GM18502 (cell line): ENCODE measurements around the gene OR2T8.
A peak's percentile ranks its signal among the peaks of the same experiment; 100 is the strongest.

Source experiments
- ATAC-seq: cut with Tn5 transposase; IDR thresholded peaks from one replicate; pipeline ENCODE4 v1.9.1; 2021; ENCODE audit warnings: mild to moderate bottlenecking; ENCODE audit not compliant: unreplicated experiment, poor library complexity

OR2T8 gene

DNA sequence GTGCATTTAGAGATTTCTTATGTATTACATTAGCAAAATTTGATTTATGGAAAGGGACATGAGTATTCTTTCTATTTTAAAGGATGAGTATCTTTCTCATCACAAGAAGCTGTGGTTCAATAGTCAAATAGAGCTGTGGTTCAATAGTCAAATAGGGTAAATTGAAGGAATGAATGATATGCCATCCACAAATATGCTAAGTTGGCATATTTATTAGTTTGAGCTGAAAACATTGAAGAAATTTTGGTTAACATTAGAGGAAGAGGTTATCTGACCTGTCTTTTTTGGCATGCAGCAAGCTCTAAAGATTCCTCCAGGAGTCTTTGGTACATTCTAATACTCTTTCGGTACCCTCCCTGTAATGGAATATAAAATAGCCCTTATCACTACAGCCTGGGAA lies 33.4 kb downstream of the OR2T8 start:
- ATAC-seq: no peak

DNA sequence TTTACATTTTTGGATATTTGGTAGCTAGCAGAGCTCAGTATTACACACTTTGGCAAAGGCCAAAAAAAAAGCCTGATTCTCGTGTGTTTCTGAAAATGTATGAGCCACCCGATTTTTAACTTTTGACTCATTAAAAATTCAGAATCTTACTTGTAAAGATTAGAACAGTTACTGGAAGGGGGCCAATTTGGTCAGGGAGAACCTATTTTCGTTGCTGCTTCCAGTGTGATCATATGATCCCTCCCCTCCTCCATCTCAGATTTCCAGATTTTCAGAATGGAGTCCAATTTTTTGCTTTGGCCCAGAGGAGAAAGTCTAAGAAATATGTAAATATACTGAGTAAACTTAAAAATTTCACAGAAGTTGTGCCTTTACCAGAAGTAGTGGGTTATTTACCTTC lies 41.7 kb downstream of the OR2T8 start:
- no peak for ATAC-seq

DNA sequence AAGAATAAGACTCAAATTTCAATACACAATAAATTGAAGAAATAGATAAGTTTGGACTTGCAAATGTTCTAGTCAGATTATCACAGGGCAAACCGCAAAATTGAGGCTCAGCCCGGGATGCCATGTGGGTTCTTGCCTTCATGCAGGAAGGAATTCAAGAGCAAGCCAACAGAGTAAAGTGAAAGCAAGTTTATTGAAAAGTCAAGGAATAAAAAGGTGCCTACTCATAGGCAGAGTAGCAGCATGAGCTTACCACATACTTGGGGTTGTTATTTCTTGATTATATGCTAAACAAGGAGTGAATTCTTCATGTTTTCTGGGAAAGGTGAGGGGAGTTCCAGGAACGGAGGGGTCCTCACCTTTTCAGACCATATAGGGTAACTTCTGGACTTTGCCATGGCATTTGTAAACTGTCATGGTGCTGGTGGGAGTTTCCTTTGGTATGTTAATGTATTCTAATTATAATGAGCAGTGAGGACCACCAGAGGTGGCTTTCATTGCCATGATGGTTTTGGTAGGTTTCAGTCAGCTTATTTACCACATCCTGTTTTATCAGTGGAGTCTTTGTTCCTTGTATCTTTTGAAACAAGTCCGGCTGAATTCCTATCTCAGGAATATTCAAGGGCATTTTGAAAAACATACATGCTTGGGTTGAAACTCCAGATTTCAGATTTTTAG lies 43.0 kb downstream of the OR2T8 start:
- ATAC-seq: no peak

DNA sequence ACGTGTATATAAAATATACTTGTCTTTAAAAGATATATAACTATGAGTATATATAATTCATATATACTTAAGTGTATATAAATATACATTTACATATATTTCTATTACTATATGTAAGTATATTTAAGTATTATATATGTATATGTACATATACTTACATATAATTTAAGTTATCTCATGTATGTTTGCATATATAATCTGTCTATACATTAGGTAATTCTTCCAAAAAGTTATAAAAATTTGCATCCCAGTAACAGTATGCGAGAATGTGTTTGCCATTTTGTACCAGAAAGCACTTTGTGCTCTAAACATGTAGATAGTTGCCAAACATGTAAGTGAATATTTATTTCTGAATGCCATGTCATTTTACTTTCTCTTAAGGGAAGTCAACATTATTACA lies 44.9 kb downstream of the OR2T8 start, which contains the start of gene OR2AK2:
OR2AK2 (plus strand) TSS at position 301 of the 400 bp plus-strand sequence. CDS start 144 bp downstream, outside the sequence.
- ATAC-seq: no peak

DNA sequence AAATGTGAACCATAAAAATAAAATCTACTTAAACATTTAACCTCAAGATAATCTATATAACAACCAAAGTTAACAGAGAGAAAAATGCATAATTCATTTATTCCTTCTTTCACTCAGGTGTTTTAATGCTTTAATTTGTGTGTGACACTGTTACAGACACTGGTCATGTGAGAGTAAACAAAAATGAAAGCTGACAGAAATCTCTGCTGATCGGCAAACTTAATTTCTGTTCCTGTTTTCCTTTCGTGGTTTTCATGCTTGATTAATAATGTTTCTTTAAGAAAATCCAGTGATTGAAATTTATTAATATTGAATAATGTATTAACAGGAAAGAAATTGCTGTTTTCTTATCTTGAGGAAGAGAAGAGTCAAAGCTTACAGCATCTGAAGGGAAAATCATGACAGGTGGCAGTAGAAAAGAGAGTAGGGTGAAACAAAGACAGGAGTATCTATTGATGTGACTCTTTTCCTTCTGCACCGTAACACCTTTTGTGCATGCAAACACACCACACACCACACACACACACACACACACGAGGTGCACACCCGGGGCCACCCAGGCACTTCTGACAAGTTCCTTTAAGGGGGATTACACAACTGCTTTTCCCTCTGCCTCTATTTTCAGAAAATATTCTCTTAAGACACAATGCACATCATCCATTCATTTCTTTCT lies 46.6 kb downstream of the OR2T8 start:
- peak; percentile 89 for ATAC-seq
